Raji (cell line): ENCODE results near the gene PVALEF.

ENCODE experiments used
- POLR2A ChIP-seq: IDR thresholded peaks from 2 replicates; pipeline ENCODE4 v1.6.1; 2011; ENCODE audit warnings: low read depth, low read length, control low read depth; ENCODE audit not compliant: insufficient read depth

The PVALEF gene

GRCh38 chr17:81191116-81191515 lies 25.8 kb downstream of the PVALEF start:
- TF ChIP-seq POLR2A = no peak

GRCh38 chr17:81191646-81192045 lies 26.3 kb downstream of the PVALEF start:
- no peak for TF ChIP-seq POLR2A

- TF ChIP-seq POLR2A = no peak
Measured at GRCh38 chr17:81192386-81193050, 27.2 kb downstream of the PVALEF start.

- no peak for TF ChIP-seq POLR2A
Measured at GRCh38 chr17:81193051-81193410, 27.7 kb downstream of the PVALEF start.

- TF ChIP-seq POLR2A = no peak
Measured at GRCh38 chr17:81193470-81194224, 28.3 kb downstream of the PVALEF start.

GRCh38 chr17:81194225-81194760 lies 29.0 kb downstream of the PVALEF start:
- no peak for TF ChIP-seq POLR2A

GRCh38 chr17:81194941-81195901 lies 29.9 kb downstream of the PVALEF start:
- no peak for TF ChIP-seq POLR2A

GRCh38 chr17:81195941-81196495 lies 30.7 kb downstream of the PVALEF start:
- TF ChIP-seq POLR2A = no peak

GRCh38 chr17:81196505-81197408 lies 31.4 kb downstream of the PVALEF start:
- TF ChIP-seq POLR2A = no peak

GRCh38 chr17:81197409-81197795 lies 32.1 kb downstream of the PVALEF start:
- no peak for TF ChIP-seq POLR2A

- TF ChIP-seq POLR2A = no peak
Measured at GRCh38 chr17:81197831-81198490, 32.7 kb downstream of the PVALEF start.

GRCh38 chr17:81198826-81199481 lies 33.6 kb downstream of the PVALEF start:
- no peak for TF ChIP-seq POLR2A

- TF ChIP-seq POLR2A = no peak
Measured at GRCh38 chr17:81199482-81199830, 34.1 kb downstream of the PVALEF start.
